ENCODE measurements around the gene FAM181A.

The FAM181A gene

DNA sequence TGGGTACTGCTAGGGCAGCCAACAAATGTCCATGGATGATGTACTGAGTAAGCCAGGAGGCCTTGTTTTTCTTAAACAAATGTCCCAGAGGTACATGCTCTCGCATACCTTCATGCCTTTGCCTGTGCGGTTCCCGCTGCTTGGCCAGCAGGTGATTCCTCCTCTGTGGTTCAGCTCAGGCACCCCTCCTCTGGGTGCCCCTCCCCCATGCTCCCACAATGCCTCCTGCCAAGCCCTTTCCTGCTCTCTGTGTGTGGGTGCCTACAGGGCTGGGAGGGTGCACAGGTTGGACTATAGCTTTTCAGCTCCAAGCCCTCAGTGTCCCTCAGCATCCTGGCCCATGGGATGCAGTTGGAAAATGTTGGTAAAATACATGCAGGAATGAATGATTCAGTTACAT, 25.7 kb downstream of the FAM181A start:
- no peak for DNase-seq

- DNase-seq: no peak
Measured at GRCh38 chr14:93953263-93953662, 26.1 kb downstream of the FAM181A start.

DNA sequence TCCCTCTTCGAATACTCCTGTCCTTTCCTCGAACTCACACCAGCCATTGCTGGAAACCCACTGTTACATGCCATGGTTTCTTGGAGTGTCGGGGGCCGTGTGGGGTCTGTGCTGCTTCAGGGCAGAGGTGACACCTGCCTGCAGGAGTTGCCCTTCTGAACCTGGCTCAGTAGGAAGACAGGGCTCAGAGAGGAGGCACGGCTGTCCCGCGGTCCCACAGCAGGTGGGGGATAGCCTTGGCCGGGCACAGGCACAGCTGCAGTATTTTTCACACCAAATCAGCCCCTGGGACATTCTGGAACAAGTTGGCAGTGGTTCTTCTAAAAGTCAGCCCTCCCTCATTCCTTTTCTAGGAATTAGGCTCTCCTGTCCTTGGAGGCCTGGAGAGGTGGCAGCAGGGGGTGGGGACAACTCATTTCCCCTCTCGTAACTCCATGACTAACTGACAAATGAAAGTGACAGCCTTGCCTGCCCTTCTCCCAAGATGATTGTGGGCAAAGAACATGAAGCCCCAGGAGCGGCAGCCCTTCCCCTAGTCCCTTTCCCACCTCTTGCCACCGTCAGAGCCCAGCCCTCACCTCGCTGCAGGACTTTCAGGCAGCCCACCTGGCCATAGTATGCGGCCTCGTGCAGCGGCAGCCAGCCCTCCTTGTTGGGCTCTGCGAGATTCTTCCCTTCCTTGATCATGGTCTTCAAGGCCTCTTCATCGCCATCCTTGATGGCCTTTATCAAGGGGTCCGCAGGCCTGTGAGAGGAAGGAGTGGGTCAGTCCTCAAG, 26.8 kb downstream of the FAM181A start:
- peak; percentile 64 for DNase-seq

GRCh38 chr14:93954516-93954830, 27.3 kb downstream of the FAM181A start:
- no peak for DNase-seq

DNA sequence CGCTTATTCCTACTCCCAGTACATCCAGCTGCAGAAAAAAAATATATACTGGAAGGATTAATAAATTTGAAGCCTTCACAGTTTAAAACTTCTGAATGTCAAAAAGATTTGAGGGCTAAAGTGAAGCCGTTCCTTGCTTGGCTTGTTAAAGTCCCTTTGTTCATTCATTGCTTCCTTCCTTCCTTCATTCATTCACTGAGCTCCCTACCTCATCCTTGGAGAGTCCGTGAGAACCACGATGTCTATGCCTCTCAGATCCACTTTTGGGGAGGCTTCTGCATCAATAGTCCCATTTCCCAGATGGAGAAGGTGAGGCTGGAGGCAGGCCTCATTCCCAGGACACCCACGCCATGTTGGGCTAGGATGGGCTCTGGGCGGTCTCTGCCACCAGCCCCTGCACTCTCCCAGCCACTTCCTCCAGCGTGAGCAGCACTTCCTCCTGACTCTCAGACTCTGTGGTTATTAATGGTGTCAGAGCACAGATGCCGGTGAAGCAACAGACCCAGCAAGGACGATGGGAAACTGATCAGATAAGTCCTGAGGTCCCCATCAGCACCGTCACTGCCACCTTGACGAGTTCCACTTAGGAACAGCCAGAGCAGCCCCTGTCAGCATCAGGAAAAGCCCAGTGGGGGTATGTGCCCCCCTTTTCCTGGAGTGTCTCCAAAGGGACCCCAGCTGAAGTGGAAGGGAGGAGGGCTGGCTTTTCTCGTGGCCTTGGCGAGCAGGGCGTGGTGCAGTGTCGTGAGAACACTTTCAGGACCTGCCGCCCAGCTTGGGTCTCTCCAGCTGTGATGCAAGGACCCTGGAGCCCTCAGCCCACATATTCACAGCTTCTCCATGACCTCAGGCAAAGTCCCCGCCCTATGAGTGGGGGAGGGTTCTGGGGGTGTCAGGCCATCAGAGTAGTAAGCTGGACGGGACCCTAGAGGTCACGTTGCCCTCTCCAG, 28.0 kb downstream of the FAM181A start:
- DNase-seq: no peak

- DNase-seq: no peak
Measured at GRCh38 chr14:93955850-93956481, 28.8 kb downstream of the FAM181A start.

DNA sequence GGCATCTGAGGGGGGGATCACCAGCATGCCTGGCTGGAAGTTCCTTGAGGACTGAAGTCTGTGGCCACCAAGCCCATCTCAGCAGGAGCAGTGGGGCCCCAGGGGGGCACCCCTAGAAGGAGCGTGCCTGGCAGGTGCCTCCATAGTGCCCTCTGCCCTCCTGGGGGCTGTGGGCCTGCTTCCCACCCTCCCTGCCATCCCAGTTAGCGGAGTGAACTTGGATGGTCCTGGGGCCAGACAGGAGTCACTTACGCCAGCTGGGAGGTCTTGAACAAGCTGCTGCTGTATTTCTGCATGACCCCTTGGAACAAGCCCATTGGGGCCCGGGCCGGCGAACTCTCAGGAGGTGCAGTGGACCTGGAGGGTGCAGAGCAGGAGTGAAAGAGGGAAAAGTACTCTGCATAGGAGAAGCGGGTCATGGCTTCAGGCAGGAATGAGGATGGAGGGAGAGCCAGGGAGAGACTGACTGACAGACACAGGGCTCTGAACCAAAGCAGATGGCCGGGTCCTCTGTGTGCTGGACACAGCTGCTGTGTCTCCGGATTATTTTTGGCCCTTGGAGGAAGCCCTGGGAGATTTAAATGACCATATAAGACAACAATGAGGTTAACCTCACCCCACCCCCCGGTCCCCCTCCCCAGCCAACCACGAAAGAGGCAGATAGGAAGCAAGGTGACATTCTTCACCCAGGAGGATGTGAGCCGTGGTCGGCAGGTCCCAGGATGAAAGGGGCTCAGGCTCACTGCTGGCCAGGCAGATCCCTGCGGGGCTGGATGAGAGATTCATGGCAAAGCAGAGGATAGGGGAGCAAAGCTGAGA, 29.6 kb downstream of the FAM181A start:
- peak; percentile 63 for DNase-seq

GRCh38 chr14:93957333-93957710, 30.2 kb downstream of the FAM181A start:
- DNase-seq: no peak

GRCh38 chr14:93957751-93958566, 30.8 kb downstream of the FAM181A start:
- no peak for DNase-seq

- no peak for DNase-seq
Measured at GRCh38 chr14:93958567-93959238, 31.6 kb downstream of the FAM181A start.

DNA sequence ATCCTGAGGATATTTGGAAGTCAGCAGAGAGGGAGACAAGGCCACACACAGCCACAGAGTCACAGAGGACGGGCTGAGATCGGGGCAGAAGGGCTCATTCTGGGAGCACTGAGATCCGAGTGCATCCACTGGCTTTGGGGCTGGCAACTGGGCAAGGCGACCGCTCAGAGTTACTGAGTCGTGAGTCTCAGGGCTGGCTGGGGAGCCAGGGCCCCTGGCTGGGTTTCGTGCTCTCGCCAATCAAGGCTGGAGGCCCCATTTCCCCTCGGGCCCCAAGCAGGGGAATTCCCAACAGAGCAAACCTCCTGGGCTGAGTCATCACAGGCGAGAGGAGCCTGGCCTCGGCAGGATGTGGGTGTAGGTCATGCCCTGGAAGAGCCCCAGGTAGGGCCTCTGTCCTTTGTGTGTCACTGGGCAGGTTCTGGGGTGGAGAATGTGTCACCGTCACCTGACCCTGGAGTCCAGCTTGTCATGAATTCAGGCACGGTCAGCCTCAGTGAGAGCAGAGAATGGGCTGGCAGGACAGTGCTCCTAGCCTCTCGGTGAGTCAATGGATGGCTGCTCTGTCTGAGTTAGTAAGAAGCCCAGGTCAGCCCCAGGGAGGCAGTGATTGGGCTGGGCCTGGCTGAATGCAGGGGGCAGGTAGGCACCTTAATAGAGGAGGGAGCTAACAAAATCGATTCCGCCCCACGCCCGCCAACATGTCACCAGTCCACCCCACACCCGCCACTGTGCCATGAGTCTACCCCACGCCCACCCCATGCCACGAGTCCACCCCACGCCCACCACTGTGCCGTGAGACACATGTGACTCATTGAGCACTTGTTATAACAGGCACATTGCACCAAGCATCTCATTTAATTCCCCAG, 32.3 kb downstream of the FAM181A start:
- DNase-seq: no peak

DNA sequence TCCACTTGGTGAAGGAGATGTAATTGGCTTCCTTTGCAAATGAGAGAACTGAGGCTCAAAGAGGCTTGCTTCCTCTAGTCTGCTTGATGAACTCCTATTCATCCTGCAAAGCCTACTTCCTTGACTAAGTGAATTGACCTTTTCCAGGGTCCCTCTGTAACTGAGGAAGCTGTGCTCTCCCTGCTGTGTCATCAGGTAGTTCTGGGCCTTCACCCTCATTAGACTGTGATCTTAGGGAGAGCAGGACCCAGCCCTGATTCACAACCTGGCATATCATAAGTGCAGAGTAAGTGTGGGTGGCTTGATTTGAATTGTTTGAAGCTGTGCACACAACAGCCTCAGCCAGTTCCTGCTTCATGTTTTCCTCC, 32.9 kb downstream of the FAM181A start:
- DNase-seq: no peak

DNA sequence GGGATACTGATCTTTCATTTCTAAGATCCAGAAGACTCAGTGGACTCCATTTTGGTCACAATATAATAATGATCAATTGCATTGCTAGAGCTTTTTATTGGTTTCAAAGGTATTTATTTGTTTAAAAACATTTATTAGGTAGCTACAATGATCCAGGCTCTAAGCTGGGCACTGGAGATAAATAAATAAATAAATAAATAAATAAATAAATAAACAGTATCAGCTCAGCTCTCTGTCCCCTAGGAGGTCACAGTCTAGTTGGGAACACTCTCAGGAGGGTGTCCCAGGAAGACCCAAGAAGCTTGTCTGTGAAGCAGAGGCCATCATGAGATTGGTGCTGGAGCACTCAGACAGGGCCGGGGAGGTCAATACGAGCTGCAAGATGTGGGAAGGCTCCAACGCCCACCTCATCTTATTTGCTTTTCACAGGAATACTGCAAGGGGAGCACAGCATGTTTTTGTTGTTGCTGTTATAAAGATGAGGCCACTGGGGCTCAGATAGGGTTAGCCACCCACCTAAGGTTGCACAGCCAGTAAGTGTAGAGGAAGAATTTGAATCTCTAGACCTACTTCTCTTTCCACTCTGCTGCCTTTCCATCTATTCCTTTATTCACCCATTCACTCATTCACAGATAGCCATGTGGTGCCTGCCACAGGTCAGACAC, 33.8 kb downstream of the FAM181A start:
- no peak for DNase-seq

DNA sequence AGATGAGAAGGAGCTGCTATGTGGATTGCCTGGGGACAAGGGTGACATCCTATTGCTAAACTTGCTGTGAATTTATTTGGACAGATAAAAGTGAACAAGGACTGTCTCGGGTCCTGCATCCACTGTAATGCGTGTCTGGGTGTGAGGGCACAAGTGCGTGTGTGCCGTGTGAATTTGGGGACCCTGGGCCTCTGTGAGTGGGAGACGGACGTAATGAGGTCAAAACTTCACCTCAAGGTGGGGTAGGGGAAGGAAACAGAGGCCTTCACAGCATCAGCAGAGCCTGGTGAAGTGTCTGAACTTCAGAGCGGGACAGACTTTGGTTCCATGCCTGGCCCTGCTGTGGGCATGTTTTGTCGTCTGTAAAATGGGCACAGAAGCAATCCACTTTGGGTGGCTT, 34.5 kb downstream of the FAM181A start:
- DNase-seq: no peak

DNA sequence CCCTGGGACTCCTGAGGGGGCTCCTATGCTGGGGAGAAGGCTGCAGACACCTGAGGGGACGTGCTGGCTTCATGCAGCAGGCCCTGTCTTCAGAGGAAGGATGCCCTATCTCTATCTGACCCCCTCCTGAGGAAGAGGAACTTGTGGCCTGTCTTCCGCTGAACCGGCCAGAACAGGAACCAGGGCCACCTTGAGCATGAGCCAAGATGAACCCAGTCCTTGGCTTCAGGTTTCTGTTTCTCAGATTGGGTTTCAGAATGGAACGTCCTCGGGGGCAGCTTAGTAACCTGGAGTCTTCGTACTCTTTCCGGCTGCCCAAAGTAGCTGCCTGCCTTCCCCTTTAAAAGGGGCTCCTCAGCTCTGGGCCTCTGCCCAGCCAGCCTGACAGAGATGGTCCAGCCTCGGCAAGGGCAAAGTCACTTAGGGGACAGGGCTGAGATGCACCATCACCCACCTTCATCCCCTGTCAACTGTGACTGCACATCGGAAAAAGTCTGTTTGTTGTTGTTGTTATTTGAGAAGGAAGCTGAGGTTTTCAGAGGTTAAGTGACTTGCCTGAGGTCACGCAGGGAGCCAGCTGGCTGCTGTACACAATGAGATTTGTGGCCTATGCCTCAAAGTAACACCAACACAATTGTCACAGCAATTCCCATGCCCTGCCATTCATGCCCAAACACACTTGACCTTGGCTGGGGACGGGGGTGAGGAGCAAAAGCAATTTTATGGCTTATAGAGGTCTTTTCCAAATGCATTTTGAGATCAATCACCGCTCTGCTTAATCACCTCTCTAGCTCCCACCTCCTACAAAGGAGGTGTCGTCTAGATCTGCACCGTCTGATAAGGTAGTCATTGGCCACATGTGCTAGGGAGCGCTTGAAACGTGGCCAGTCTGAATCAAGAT, 35.8 kb downstream of the FAM181A start:
- DNase-seq: no peak

DNA sequence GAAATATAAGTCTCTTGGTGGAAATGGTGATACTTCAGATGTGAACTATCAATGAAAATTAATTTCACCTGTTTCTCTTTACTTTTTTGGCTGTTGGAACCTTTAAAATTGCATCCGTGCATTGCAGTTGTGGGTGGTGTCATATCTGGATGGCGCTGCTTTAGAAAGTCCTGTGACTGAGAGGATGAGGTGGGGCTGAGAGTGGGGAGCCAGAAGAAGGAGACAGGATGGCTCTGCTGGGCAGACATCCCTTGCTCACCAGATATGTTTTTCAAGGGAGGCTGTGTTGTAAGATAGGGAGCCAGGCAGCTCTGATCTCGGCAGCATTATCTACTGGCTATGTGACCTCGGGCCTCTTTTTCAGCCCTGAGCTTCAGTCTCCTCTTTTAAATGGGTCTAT, 36.5 kb downstream of the FAM181A start:
- DNase-seq: no peak

DNA sequence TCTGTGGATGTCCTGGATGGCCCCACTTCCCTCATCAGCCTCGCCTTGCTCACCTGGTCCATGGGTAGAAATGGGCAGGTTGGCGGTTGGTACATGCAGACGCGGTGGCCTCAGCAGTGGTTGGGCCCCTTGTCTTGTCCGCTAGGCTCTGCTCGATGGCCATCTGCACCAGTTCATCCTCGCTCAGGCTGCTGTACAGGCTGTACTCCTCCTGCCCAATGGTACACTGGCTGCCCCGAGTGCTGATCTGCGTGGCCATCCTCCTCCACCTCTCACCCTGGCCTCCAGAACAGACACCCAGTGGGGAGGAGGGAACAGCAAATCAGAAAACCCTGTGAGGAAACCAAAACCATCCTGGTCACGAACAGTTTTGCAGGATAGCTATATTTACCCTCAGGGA, 37.1 kb downstream of the FAM181A start:
- no peak for DNase-seq

- no peak for DNase-seq
Measured at GRCh38 chr14:93964820-93965286, 37.7 kb downstream of the FAM181A start.

Data from right hindlimb (tissue), 1 donor.